NCI-H1105 (cell line): Measurements from ENCODE around the gene NTSR1.

Experiments used
- DNase-seq: peaks from one replicate; lab custom pipeline; 2025; lab: John Stamatoyannopoulos, UW

NTSR1 gene

DNA sequence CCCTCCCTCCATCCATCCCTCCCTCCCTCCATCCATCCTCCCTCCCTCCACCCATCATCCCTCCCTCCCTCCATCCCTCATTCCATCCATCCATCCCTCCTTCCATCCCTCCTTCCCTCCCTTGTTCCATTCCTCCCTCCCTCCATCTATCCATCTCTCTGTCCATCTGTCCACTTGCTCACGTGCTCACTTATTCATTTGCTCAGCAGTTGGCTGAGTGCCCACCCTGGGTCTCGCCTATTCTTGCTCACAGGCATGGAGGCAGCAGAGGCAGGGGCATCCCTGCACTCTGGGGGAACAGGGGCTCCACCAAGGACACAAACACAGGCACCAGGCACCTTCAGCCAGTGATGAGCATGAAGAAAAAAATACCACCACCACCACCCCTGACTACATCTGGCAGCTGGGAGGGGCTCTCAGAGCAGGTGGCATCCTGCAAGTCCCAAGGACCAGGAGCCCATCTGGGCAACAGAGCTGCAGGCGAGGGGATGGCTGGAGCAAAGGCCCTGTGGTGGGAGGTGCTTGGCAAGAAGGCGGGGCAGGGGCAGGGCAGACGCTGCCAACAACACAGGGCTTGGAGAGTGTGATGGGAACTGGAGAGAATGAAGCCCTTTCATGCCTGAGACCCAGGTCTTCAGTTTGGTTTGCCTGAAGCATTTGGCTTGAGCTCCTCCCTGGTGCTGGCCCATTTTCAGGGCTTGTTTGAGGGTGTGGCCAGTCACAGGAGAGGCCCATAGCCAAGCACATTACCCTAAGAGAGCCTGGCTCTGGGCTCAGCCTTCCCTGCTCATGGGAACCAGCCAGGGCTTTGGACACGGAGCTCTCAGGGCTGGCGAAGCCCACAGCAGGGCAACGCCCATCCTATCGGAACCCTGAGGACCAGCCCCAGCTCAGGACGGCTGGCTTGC lies 47.4 kb downstream of the NTSR1 start:
- DNase-seq: no peak

DNA sequence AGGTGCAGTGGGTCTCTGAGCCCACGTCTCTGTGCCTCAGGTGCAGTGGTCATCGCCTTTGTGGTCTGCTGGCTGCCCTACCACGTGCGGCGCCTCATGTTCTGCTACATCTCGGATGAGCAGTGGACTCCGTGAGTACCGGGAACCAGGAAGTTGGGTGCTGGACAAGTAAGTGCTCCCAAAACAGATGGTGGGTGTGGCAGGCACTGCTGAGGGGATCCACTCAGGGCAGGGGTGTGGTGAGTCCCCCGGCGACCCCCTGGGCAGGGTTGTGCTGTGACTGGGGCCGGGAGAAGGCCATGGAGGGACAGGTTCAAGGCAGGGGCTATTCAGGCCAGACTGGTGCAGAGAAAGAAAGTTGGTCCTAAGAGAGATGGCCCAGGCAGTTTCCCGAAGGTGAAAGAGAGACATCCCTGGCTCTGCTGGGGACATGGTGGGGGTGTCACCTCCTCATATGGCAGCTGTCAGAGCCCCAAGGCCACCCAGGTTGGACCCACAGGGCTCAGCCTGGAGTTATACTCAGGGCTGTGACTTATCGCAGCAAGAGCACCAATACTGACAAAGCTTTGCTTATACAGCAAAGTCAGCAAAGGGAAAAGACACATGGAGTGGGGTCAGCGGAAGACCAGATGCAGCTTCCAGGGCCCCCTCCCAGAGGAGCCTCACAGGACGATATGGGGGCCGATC lies 49.7 kb downstream of the NTSR1 start:
- DNase-seq: no peak

DNA sequence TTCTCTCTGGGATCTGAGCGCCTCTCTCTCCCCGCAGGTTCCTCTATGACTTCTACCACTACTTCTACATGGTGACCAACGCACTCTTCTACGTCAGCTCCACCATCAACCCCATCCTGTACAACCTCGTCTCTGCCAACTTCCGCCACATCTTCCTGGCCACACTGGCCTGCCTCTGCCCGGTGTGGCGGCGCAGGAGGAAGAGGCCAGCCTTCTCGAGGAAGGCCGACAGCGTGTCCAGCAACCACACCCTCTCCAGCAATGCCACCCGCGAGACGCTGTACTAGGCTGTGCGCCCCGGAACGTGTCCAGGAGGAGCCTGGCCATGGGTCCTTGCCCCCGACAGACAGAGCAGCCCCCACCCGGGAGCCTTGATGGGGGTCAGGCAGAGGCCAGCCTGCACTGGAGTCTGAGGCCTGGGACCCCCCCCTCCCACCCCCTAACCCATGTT lies 51.4 kb downstream of the NTSR1 start:
- DNase-seq: no peak

DNA sequence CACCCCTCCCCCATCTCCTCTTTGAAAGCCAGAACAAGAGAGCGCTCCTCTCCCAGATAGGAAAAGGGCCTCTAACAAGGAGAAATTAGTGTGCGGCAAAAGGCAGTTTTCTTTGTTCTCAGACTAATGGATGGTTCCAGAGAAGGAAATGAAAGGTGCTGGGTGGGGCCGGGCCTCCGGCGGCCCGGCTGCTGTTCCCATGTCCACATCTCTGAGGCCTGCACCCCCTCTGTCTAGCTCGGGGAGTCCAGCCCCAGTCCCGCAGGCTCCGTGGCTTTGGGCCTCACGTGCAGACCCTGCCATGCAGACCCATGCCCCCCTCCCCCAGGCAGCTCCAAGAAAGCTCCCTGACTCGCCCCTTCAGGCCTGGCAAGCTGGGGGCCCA lies 51.8 kb downstream of the NTSR1 start:
- DNase-seq: no peak

DNA sequence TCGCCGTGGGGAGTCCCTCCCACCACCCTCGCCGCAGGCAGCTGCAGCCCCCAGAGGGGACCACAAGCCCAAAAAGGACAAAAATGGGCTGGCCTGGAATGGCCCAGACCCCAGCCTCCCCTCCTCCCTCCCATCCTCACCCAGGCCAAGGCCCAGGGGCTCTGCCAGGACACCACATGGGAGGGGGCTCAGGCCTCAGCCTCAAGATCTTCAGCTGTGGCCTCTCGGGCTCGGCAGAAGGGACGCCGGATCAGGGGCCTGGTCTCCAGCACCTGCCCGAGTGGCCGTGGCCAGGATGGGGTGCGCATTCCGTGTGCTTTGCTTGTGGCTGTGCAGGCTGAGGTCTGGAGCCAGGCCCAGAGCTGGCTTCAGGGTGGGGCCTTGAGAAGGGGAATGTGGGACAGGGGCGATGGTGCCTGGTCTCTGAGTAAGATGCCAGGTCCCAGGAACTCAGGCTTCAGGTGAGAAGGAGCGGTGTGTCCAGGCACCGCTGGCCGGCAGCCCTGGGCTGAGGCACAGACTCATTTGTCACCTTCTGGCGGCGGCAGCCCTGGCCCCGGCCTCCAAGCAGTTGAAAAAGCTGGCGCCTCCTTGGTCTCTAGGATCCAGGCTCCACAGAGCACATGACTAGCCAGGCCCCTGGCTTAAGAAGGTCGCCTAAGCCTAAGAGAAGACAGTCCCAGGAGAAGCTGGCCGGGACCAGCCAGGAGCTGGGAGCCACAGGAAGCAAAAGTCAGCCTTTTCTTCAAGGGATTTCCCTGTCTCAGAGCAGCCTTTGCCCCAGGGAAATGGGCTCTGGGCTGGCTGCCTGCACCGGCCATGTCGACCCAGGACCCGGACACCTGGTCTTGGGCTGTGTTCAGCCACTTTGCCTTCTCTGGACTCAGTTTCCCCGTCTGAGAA lies 52.5 kb downstream of the NTSR1 start:
- no peak for DNase-seq

DNA sequence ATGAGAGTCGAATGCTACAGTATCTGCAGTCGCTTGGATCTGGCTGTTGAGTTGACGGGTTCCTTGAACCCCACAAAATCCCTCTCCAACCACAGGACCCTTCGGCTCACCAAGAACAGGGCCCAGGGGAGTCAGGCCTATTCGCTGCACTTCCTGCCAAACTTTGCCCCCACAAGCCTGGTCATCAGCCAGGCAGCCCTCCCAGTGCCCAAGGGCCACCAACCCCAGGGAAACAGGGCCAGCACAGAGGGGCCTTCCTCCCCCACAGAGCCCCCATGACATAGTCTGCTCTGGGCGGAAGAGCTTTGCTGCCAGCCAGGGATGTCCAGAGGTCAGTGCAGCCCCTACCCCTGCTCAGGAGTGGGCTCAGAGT lies 53.1 kb downstream of the NTSR1 start:
- no peak for DNase-seq

DNA sequence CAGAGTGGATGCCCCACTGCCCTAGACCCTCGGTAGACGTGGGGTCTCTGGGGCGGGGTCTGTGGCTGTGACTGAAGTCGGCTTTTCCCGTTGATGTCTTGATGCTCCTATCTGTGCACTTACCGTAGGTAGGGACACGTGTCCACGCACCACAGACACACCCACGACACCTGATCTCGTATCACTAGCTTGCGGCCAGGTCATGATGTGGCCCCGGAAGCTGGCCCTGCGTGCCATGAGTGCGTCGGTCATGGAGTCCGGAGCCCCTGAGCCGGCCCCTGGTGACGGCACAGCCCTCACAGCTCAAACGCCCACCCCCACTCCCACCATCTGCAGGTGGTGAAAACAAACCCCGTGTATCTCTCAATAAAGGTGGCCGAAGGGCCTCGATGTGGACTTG lies 53.7 kb downstream of the NTSR1 start:
- no peak for DNase-seq

DNA sequence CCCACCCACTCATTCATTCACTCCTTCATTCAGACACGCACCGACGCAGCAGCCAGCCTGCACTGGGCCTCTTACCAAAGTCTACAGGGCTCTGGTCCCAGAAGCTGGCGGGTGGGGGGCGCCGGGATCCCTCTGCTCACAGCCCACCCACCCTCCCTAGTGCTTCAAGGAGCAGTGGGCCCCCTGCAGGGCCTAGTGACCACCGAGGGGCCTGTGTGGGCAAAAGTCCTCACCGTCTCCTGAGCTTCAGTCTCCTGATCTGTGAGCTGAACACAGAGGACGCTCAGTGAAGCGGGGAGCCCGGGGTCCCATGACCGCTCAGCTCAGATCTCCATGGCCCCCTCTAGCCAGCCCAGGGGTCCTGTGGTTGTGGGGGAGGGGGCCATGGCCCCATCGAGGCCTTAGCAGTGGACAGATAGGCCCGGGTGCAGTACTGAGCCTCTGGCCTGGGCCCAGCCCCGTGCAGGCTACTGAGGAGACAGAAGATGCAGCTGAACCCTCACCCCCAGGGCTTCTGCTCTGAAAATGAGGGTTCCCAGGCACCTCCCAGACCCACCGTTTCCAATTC lies 54.2 kb downstream of the NTSR1 start:
- no peak for DNase-seq

DNA sequence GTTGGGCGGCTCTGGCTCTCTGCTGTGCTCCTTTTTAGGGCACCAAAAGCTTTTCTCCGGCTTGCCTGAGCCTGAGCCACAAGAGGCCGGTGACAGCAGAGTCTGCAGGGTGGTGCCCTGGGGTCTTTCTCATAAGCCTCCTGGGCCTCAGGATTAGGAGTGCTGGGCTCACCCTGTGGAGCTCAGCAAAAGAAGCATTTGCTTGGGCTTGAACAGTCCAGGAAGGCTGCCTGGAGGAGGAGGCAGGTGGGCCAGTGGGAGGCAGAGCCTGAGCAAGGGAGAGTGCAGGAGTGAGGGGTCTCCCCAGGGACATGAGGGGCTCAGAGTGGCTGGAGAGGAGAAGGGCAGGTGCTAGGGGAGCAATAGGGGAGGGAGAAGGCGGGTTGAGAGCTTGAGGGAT lies 54.8 kb downstream of the NTSR1 start:
- DNase-seq: no peak

DNA sequence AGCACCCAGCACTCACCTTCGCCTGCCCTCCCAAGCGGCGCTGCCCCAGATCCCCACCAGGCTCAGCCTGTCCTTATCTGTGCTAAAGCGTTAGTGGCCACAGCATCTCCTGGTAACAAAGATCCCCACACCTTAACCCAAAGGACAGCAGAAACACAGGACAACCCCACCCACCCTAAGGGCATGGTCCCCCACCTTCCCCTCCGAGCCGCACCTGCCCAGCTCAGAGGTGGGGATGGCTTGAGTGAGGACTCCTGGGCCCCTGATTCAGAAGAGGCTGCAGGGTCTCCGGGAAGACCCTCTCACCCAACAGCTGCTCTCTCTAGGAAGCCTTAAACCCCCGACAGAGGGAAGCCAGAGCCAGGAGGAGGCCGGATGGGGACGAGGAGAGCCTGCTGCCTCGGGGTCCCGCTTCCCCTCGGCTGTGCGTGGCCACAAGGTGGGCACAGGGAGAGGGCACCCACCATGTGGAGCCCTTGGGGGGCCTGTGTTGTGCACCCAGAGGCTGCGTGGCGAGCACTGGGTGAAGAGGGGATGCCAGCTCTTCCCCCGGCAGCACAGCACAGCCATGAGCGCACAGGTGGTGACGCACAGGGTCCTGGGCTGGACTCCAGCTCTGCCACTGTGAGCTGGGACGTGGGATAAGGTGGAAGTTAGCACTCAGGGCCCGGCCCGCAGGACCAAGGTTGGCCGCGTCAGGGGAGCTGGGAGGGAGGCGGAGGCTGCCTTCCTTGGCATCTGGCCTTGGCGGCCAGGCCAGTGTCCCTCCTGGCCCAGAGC lies 55.7 kb downstream of the NTSR1 start:
- DNase-seq: no peak

DNA sequence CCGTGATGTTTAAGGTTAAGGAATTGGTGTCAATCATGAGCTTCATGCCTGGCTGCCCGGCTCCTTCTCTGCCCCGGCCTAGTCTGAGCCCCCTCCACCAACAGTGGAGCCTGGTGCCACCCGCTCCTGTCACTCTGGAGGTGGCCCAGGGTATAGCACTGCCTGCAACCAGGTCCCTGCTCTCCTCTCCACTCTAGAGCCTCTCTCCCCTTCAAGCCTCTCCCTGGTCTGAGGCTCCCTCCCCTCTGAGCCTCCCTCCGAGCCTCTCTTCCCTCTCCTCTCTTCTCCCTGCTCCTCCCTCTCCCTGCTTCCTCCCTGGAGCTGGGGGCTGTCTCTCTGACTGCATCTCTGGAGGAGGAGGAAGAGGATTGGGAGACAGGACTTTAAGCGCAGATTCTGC lies 56.4 kb downstream of the NTSR1 start:
- no peak for DNase-seq

DNA sequence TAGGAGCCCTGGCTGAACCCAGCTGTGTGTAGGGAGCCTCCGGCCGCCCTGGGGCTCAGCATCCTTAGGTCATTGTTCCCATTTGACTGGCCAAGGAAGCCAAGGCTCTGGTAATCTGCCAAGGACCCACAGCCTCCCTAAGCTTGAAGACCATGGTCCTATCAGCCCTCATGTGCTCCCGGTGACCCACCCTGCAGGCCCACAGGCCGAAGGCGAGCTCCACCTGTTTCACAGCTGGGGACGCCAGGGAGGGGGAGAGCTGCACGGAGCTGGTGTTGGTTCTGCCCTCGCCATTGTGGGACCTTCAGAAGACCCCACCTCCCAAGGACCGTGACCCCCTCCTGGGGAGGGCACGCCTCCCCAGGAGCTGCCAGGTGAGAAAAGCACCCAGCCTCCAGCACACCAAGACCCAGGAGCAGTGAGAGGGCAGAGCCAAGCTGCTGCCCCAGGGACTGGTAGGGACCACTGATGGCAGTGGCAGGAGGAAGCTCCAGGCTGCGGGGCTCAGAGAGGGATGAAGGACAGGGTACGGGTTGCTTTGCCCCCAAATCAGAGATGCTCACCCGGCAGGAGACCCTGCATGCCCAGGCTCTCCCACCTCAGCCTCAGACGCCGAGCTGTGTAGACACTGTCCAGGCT lies 56.9 kb downstream of the NTSR1 start:
- DNase-seq: no peak

DNA sequence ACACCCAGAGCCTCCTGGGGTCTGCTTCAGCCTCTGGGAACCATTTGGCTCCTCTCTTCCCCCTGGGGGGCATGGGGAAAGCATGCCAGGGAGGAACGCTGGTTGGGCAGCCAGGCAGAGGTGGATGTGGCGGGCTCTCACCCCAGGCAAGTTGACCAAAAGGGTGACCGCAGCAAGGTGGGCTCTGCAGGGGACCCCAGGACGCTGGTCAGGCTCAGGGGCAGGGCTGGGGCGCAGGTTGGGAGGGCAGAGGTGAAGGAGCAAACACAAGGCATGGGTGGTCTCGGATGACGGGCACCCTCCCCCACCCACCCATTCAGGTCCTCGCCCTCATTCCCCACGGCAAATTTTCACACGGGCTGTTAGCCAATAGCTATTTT lies 57.4 kb downstream of the NTSR1 start:
- DNase-seq: no peak

DNA sequence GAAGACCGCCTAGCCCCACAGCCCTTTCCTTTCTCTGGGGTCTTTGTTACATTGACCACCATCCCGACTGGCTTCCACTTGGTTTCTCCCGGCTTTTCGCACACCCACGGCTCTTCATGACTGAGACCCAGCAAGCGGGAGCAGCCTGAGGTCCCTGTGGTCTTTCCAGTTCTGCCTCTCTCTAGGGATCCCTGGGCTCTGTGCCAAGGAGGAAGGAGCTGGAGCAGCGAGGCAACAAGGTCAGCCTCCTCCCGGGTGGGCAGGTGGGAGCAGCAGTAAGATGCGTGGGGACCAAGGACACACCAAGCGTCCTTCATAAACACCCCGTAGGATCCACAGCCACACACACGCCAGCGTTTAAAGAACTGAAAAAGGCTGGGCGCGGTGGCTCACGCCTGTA lies 58.1 kb downstream of the NTSR1 start:
- no peak for DNase-seq

DNA sequence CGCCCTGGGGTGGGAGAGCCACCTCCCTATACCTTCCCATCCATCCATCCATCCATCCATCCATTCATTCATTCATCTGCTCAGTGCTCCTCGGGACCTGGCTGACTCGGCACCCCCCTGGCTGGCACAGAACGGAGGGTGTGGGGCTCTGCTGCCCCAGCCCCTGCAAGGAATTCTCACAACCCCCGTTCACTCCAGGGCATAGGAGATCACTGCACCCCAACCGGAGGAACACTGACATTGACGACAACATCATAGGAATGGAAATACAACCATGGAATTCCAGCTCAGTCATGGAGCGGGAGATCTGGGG lies 59.6 kb downstream of the NTSR1 start:
- no peak for DNase-seq

DNA sequence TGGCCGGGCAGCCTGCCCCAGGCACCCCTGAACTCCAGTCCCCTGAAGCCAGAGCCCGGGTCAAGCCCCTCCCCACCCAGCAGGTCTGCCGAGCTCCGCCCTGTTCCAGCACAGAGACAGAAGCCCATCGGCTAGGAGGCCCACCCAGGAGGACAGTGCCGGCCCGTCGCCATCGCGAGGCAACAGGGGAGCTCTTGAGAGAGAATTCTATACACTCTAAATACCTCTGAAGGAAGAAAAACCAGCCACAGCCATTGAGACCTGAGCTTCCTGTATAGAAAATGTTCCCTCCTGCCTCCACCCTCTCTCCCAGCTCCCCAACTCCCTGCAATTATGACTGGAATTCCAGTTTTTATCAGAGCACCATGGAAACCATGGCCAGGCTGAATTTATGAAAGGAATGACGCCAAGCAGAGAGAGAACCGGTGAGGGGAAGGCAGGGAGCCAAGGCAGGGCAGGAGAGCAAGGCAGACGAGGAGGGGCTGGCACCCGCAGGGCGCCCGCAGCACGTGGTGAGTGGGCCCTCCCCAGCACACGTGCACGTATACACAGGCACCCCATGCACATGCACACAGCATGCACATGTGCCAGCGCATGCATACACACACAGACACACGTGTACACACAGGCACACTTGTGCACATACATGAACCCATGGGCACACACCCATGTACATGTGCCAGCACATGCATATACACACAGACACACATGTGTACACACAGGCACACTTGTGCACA lies 60.1 kb downstream of the NTSR1 start:
- DNase-seq: no peak

DNA sequence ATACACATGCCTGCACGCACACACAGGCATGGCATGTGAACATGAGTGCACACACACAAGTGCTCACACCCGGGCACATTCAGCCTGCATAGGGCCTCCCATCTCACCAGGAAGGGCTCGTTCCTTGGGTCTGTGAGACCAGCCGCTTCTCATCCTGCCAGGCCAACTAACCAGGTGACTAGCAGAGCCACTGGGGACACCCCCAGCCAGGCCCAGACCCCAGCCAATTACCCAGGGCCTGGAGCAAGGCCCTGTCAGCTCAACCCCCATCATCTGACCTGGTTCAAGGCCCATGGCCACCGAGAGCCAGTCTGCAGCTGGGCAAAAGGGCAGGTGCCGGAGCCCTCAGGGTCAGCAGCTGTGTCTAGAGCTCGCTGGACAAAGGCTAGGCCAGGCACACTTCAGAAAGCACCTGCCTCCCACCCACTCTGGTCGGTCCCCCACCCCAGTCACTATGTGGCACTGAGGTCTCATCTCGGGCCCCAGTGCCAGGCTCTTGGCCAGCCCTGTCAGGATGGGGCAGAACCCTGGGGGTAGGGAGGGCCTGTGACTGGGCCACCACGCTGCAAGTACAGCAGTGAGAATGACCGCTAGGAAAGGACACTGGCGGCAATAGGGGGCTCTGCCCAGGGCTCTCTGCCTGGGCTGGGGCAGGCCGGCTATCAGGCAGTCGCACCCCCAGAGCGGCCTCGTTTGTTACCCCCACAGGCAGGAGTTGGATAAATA lies 60.9 kb downstream of the NTSR1 start:
- no peak for DNase-seq

DNA sequence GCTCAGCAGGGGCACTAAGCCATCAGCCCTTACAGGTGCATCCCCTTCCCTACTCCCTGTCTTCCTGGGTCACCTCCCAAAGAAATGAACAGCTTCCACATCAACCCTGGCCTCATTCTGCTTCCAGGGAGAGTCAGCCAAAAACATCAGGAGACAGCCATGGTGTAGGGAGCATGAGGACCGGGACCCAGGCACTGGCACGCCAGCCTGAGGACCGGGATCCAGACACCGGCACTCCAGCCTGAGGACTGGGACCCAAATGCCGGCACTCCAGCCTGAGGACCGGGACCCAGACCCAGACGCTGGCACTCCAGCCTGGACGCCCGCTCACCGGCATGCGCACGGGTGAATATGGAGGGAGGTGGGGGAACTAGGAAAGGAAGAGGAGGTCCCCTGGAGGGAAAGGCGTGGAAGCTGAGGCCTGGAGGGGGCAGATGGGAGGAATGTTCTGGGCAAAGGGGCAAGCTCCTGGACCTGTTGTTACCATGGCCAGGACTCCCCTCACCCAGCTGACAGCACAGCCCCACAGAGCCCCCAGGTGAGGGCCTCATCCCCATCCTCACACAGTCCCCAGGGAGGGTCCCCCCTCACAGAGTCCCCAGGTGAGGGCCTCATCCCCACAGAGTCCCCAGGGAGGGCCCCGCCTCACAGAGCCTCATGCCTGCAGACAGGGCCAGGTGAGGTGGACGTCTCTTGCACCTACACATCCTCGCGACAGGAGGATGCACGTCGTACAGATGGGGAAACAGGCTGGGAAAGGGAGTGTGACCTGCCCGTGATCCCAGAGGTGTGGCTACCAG lies 61.7 kb downstream of the NTSR1 start:
- DNase-seq: no peak

DNA sequence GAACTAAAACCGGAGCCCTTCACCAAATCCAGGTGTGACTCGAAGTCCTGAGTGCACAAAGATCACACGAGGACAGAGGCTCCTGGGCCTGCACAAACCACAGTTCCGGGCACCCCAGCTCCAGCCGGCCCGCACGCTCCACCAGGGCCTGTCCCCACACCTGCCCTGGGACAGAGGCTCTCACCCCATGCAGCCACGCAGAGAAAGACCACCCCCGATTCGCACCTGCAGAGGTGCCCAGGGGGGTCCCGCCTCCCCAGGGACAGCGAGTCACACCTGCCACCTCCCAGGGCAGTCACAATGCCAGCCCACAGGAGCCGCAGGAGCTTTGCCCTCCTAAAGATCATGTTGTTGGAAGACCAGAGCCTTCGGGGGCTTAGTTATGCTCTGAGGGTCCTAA lies 62.3 kb downstream of the NTSR1 start:
- DNase-seq: no peak
